ENCODE measurements around the gene IPP.
"Not testable (repeated sequence)": the region's sequence is repeated elsewhere in the genome, so short reads cannot be mapped to it uniquely, and the experiment has no call there.

The IPP gene

DNA sequence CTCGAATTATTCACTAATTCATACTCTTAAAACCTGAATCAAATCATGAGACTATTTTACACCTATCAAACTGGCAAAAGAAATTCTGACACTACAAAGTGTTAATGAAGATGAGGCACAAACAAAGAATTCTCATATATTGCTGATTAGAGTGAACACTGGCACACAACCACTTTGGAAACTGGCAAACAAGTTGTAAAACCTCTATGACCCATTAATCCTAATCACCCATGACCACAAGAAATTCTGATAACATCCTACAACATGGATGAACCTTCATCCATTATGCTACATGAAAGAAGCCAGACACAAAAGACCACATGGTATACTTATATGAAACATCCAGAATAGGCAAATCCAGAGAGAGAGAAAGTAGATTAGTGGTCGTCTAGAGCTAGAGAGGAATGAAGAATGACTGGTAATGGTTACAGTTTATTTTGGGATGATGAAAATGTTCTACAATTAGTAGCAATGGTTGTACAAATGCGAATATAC lies 72.7 kb downstream of the IPP start:
- Histone ChIP-seq H3K4me1 (ENCODE audit: control insufficient read depth, low read depth, low read length) (peaks cover 39% of the 10 kb centered on the region), H3K27me3 (ENCODE audit: control insufficient read depth, insufficient read depth, low read length) (no peaks in the 10 kb centered on the region), H3K9me3 (ENCODE audit: control insufficient read depth, low read depth, low read length) (no peaks in the 10 kb centered on the region), H3K4me3 (ENCODE audit: low read length) (no peak overlapping the region), H3K9ac (ENCODE audit: low read length) (no peak overlapping the region), H3K36me3 (ENCODE audit: control insufficient read depth, low read depth, low read length) (no peaks in the 10 kb centered on the region), H3K27ac (ENCODE audit: low read length) (no peak overlapping the region)

DNA sequence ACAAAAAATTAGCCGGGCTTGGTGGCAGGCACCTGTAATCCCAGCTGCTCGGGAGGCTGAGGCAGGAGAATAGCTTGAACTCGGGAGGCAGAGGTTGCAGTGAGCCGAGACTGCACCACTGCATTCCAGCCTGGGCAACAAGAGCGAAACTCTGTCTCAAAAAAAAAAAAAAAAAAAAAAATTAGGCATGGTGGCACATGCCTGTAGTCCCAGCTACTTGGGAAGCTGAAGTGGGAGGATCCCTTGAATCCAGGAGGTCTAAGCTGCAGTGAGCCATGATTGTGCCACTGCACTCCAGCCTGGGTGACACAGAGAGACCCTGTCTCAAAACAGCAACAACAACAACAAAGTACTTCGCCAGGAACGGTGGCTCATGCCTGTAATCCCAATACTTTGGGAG lies 73.9 kb downstream of the IPP start:
- peaks cover 30% of the 10 kb centered on the region for H3K4me1 ChIP-seq (ENCODE audit: control insufficient read depth, low read depth, low read length)
- H3K4me3 ChIP-seq (ENCODE audit: low read length); H3K9ac ChIP-seq (ENCODE audit: low read length); H3K9me3 ChIP-seq (ENCODE audit: control insufficient read depth, low read depth, low read length); H3K36me3 ChIP-seq (ENCODE audit: control insufficient read depth, low read depth, low read length); H3K27me3 ChIP-seq (ENCODE audit: control insufficient read depth, insufficient read depth, low read length); H3K27ac ChIP-seq (ENCODE audit: low read length): not testable (repeated sequence)

DNA sequence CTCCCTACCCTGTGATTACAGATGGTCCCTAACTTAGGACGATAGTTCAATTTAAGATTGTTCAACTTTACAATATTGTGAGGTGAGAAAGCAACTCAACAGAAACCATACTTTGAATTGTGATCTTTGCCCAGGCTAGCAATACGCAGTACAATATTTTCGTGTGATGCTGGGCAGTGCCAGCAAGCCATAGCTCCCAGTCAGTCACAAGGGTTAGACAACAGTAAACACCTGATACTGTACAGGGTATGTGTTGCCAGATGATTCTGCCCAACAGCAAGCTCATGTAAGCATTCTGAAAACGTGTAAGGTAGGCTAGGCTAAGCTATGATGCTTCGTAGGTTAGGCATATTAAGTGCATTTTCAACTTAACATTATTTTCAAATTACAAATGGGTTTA lies 76.0 kb downstream of the IPP start:
- Histone ChIP-seq H3K4me3 (ENCODE audit: low read length) (no peak overlapping the region), H3K27me3 (ENCODE audit: control insufficient read depth, insufficient read depth, low read length) (no peaks in the 10 kb centered on the region), H3K27ac (ENCODE audit: low read length) (no peak overlapping the region), H3K9ac (ENCODE audit: low read length) (no peak overlapping the region), H3K36me3 (ENCODE audit: control insufficient read depth, low read depth, low read length) (no peaks in the 10 kb centered on the region), H3K9me3 (ENCODE audit: control insufficient read depth, low read depth, low read length) (no peaks in the 10 kb centered on the region), H3K4me1 (ENCODE audit: control insufficient read depth, low read depth, low read length) (peaks cover 18% of the 10 kb centered on the region)

DNA sequence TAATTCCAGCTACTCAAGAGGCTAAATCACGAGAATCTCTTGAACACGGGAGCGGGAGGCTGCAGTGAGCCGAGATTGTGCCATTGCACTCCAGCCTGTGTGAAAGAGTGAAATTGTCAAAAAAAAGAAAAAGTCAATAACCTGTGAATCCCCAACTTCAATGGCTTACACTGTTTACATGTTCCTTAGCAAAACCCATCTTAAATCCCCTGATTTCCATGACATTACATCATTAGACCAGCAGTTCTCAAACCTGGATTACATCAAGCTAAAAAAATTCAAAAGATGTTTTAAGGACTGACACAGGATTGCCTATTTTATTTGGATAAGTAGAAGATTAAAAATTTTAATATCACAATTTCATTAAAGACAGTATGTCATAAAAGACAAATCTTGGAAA lies 76.5 kb downstream of the IPP start:
- Histone ChIP-seq H3K9ac (ENCODE audit: low read length) (no peak overlapping the region), H3K27me3 (ENCODE audit: control insufficient read depth, insufficient read depth, low read length) (no peaks in the 10 kb centered on the region), H3K4me1 (ENCODE audit: control insufficient read depth, low read depth, low read length) (peaks cover 12% of the 10 kb centered on the region), H3K4me3 (ENCODE audit: low read length) (no peak overlapping the region), H3K27ac (ENCODE audit: low read length) (no peak overlapping the region), H3K36me3 (ENCODE audit: control insufficient read depth, low read depth, low read length) (no peaks in the 10 kb centered on the region), H3K9me3 (ENCODE audit: control insufficient read depth, low read depth, low read length) (no peaks in the 10 kb centered on the region)

DNA sequence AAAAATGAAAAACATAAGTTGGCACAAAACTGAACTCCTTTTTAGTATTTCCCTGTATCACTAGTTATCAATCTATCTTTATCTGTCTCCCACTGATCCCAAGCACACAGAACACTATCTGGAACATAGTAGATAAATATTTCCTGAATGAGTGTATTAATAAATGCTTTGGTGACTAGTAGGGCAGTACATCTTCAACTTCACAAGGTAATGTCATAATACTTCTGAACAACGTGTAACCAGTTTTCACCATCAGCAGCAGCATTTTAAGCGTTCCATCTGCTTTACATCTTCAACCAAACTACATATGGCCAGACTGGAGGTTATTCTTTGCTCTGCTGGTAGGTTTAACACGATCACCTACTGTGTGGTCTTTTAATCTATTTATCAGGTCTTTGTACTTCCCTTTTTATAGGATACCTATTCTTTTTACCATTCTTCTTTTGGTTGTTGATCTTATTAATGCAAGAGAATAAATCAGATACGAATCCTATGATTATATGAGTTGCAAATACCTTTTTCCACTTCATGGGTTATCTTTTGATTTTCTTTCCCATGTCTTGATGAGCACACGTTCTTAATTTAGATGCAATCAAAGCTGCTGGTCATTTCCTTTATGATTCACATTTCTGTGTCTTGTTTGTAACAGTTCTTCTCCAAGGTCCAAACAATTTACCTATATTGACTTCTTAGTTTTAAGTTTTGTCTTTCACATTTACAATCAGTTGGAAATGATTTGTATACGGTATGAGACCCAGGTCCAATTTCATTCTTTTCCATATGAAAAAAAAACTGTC lies 80.4 kb downstream of the IPP start:
- Histone ChIP-seq H3K36me3 (ENCODE audit: control insufficient read depth, low read depth, low read length) (no peaks in the 10 kb centered on the region), H3K9me3 (ENCODE audit: control insufficient read depth, low read depth, low read length) (no peaks in the 10 kb centered on the region), H3K27me3 (ENCODE audit: control insufficient read depth, insufficient read depth, low read length) (no peaks in the 10 kb centered on the region), H3K27ac (ENCODE audit: low read length) (no peak overlapping the region), H3K9ac (ENCODE audit: low read length) (no peak overlapping the region), H3K4me1 (ENCODE audit: control insufficient read depth, low read depth, low read length) (no peaks in the 10 kb centered on the region), H3K4me3 (ENCODE audit: low read length) (no peak overlapping the region)

DNA sequence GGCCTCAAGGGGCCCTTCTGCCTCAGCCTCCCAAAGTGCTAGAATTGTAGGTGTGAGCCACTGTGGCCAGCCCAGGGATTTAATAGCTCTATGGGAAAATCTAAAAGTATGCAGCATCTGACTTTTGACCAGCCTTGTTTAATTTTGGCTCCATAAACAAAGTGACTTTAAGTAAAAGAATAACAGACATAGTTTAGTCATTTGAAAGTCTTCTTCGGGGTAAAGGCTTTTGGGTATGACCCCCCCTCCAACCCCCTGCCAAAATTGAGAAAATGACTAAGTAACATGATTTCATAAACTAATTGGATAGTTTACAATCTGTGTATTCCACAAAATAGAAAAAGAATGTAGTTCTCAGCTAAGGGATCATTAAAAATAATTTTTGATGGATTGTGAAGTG lies 81.1 kb downstream of the IPP start:
- H3K9ac ChIP-seq (ENCODE audit: low read length): no peak overlapping the region
- H3K27ac ChIP-seq (ENCODE audit: low read length): no peak overlapping the region
- no peak overlapping the region for H3K4me3 ChIP-seq (ENCODE audit: low read length)
- no peaks in the 10 kb centered on the region for H3K27me3 ChIP-seq (ENCODE audit: control insufficient read depth, insufficient read depth, low read length)
- H3K4me1 ChIP-seq (ENCODE audit: control insufficient read depth, low read depth, low read length): no peaks in the 10 kb centered on the region
- no peaks in the 10 kb centered on the region for H3K9me3 ChIP-seq (ENCODE audit: control insufficient read depth, low read depth, low read length)
- no peaks in the 10 kb centered on the region for H3K36me3 ChIP-seq (ENCODE audit: control insufficient read depth, low read depth, low read length)

DNA sequence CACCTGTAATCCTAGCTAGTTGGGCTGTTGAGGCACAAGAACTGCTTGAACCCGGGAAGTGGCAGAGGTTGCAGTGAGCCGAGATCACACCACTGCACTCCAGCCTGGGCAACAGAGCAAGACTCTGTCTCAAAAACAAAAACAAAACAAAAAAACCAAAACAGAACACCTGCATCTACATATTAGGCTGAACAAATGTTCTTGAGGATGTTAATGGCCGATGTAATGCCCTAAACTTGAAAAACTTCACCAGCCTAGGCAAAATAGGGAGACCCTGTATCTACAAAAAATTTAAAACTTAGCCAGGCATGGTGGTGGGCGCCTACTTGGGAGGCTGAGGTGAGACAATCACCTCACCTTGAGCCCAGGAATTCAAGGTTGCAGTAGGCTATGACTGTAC lies 81.9 kb downstream of the IPP start:
- Histone ChIP-seq H3K9ac (ENCODE audit: low read length) (no peak overlapping the region), H3K4me3 (ENCODE audit: low read length) (no peak overlapping the region), H3K36me3 (ENCODE audit: control insufficient read depth, low read depth, low read length) (no peaks in the 10 kb centered on the region), H3K27ac (ENCODE audit: low read length) (no peak overlapping the region), H3K9me3 (ENCODE audit: control insufficient read depth, low read depth, low read length) (no peaks in the 10 kb centered on the region), H3K27me3 (ENCODE audit: control insufficient read depth, insufficient read depth, low read length) (no peaks in the 10 kb centered on the region), H3K4me1 (ENCODE audit: control insufficient read depth, low read depth, low read length) (no peaks in the 10 kb centered on the region)

DNA sequence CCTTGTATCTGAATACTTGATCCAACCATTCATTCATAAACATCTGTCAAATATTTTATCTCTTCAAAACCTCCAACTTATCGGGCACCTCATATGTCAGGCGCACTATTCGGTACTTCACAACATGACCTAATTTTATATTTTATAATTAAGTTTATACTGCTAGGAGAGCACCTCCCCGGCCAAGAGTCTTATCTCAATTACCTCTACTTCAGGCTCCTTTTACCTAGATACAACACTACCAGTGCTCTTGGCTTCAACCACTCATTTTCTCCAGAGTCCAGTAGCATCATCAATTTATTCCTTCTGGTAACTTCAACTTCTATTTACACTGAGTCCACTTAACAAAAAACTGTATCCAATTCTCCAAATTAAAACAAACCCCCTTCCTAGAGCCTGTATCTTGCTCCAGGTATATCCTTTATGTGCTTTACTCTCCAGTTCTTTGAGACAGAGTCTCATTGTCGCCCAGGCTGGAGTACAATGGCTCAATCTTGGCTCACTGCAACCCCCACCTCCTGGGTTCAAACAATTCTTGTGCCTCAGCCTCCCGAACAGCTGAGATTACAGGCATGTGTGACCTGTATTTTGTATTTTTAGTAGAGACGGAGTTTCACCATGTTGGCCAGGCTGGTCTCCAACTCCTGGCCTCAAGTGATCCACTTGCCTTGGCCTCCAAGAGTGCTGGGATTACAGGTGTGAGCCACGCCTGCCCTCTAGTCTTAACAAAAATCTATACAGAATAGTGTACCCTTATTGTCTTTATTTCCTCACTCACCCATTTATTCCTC lies 82.9 kb downstream of the IPP start:
- H3K27ac ChIP-seq (ENCODE audit: low read length): no peak overlapping the region
- H3K4me3 ChIP-seq (ENCODE audit: low read length): no peak overlapping the region
- H3K4me1 ChIP-seq (ENCODE audit: control insufficient read depth, low read depth, low read length): no peaks in the 10 kb centered on the region
- H3K27me3 ChIP-seq (ENCODE audit: control insufficient read depth, insufficient read depth, low read length): no peaks in the 10 kb centered on the region
- H3K9ac ChIP-seq (ENCODE audit: low read length): no peak overlapping the region
- H3K9me3 ChIP-seq (ENCODE audit: control insufficient read depth, low read depth, low read length): no peaks in the 10 kb centered on the region
- H3K36me3 ChIP-seq (ENCODE audit: control insufficient read depth, low read depth, low read length): peaks cover 6% of the 10 kb centered on the region

DNA sequence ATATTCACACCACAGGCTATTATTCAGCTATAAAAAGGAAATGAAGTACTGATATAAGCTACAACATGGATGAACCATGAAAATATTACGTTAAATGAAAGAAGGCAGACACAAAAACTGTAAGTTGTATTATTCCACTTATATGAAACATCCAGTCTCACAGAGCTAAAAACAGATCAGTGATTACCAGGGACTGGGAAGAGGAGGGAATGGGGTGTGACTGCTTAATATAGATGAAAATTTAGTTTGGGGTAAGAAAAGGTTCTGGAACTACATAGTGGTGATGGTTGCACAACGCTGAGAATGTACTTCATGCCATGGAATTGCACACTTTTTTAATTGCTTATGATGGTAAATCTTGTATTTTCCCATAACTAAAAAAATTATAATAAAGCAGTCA lies 83.6 kb downstream of the IPP start:
- Histone ChIP-seq H3K27me3 (ENCODE audit: control insufficient read depth, insufficient read depth, low read length) (no peaks in the 10 kb centered on the region), H3K9ac (ENCODE audit: low read length) (no peak overlapping the region), H3K27ac (ENCODE audit: low read length) (no peak overlapping the region), H3K36me3 (ENCODE audit: control insufficient read depth, low read depth, low read length) (peaks cover 6% of the 10 kb centered on the region), H3K9me3 (ENCODE audit: control insufficient read depth, low read depth, low read length) (no peaks in the 10 kb centered on the region), H3K4me1 (ENCODE audit: control insufficient read depth, low read depth, low read length) (no peaks in the 10 kb centered on the region), H3K4me3 (ENCODE audit: low read length) (no peak overlapping the region)

DNA sequence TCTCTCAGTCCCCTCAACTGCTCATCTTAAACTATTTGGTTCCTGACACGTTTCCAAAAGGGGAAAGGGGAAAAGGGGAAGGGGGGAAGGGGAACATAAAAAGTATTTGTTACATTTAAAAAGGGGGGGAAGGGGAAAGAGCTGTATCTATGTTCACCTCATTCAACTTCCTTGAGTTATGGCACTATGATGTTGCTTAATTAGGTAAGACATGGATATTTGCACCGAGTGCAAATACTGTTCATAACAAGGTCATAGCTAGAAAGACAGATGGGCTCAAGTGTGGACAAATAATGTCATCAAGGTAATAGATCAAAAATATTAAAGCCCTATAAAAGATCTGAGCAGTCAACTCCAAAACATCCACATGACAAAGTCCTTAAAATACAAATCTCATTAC lies 90.1 kb downstream of the IPP start:
- Histone ChIP-seq H3K27ac (ENCODE audit: low read length) (no peak overlapping the region), H3K4me3 (ENCODE audit: low read length) (no peak overlapping the region), H3K4me1 (ENCODE audit: control insufficient read depth, low read depth, low read length) (no peaks in the 10 kb centered on the region), H3K9ac (ENCODE audit: low read length) (no peak overlapping the region), H3K36me3 (ENCODE audit: control insufficient read depth, low read depth, low read length) (peaks cover 66% of the 10 kb centered on the region), H3K27me3 (ENCODE audit: control insufficient read depth, insufficient read depth, low read length) (no peaks in the 10 kb centered on the region), H3K9me3 (ENCODE audit: control insufficient read depth, low read depth, low read length) (no peaks in the 10 kb centered on the region)

DNA sequence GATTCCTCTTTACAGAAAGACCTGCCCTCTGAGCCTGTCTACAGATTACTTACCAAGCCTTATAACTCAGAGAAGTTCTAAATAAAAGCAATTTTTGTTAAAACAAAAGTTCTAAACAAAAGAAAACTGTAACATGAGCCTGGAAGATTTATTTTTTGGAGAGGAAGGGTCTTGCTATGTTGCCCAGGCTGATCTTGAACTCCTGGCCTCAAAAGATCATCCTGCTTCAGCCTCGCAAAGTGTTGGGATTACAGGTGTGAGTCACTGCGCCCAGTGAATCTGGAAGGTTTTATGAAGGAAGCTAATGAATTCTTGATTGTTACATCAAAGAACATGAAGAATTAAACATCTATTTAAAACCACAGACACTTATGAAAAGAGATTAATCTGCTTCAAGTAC lies 91.2 kb downstream of the IPP start:
- no peak overlapping the region for H3K4me3 ChIP-seq (ENCODE audit: low read length)
- H3K9me3 ChIP-seq (ENCODE audit: control insufficient read depth, low read depth, low read length): no peaks in the 10 kb centered on the region
- H3K4me1 ChIP-seq (ENCODE audit: control insufficient read depth, low read depth, low read length): no peaks in the 10 kb centered on the region
- no peak overlapping the region for H3K27ac ChIP-seq (ENCODE audit: low read length)
- H3K36me3 ChIP-seq (ENCODE audit: control insufficient read depth, low read depth, low read length): peaks cover 77% of the 10 kb centered on the region
- H3K27me3 ChIP-seq (ENCODE audit: control insufficient read depth, insufficient read depth, low read length): no peaks in the 10 kb centered on the region
- H3K9ac ChIP-seq (ENCODE audit: low read length): no peak overlapping the region

DNA sequence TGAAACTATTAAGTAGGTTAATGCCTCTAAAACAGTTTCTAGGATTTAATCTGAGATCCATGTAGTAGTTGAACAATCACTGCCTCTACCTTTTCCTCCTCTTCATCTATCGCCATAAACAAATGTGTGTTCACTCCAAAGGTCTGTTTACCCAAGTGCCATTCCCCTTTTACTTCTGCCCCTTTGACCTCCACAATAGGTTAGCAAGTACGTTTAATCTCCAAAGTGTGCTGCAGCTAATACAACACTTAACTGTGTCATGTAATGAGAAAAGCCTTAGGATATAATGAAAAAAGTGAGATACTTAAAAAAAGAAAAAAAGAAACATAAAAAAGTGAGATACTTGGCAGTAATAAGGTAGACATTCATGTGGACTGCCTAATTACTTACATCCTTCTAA lies 92.3 kb downstream of the IPP start:
- no peak overlapping the region for H3K9ac ChIP-seq (ENCODE audit: low read length)
- no peak overlapping the region for H3K4me3 ChIP-seq (ENCODE audit: low read length)
- no peaks in the 10 kb centered on the region for H3K4me1 ChIP-seq (ENCODE audit: control insufficient read depth, low read depth, low read length)
- H3K9me3 ChIP-seq (ENCODE audit: control insufficient read depth, low read depth, low read length): no peaks in the 10 kb centered on the region
- H3K36me3 ChIP-seq (ENCODE audit: control insufficient read depth, low read depth, low read length): peaks cover 82% of the 10 kb centered on the region
- no peaks in the 10 kb centered on the region for H3K27me3 ChIP-seq (ENCODE audit: control insufficient read depth, insufficient read depth, low read length)
- H3K27ac ChIP-seq (ENCODE audit: low read length): no peak overlapping the region

All from iPS-18a (cell line).